Chondrocyte (in vitro differentiated cells): ENCODE results near the gene CIB2. TPM values are rescaled to one million over a fixed set of nuclear protein-coding genes. Genes with fewer than 3 reads are reported as not detected.

Source experiments
- DNase-seq: peaks from one replicate; pipeline ENCODE4 v3.0.0; 2021; ENCODE audit warnings: mixed read lengths, low spot score
- H3K27ac Mint-ChIP-seq: one replicate; pipeline ENCODE4 v1.8.0; 2021; ENCODE audit warnings: mild to moderate bottlenecking, moderate library complexity, mixed read lengths; ENCODE audit not compliant: unreplicated experiment
- H3K27me3 Mint-ChIP-seq: 2 replicates; pipeline ENCODE4 v1.8.0; 2021; ENCODE audit warnings: low read depth, mixed read lengths
- H3K36me3 Mint-ChIP-seq: 2 replicates; pipeline ENCODE4 v1.8.0; 2021; ENCODE audit warnings: low read depth, mixed read lengths
- H3K4me1 Mint-ChIP-seq: 2 replicates; pipeline ENCODE4 v1.8.0; 2021; ENCODE audit warnings: low read depth, mild to moderate bottlenecking, mixed read lengths
- H3K4me3 Mint-ChIP-seq: one replicate; pipeline ENCODE4 v1.8.0; 2021; ENCODE audit warnings: mild to moderate bottlenecking, moderate library complexity, mixed read lengths; ENCODE audit not compliant: unreplicated experiment
- H3K9me3 Mint-ChIP-seq: 2 replicates; pipeline ENCODE4 v1.8.0; 2021; ENCODE audit warnings: low read depth, mixed read lengths
- total RNA-seq: library from RNA; stranded (reverse); gene quantifications from 3 replicates; pipeline ENCODE4 v1.2.1, GENCODE V29; 2021
- TF ChIP-seq, protein P1 (sequence below): fragments of 200-600 bp; sonication (generic); IDR thresholded peaks from 2 replicates; pipeline ENCODE4 v1.5.0; 2021; ENCODE audit warnings: antibody characterized with exemption, mild to moderate bottlenecking, moderate library complexity

Gene CIB2
- total RNA-seq, 1 donor from 2014 or later = 8.0 TPM

DNA sequence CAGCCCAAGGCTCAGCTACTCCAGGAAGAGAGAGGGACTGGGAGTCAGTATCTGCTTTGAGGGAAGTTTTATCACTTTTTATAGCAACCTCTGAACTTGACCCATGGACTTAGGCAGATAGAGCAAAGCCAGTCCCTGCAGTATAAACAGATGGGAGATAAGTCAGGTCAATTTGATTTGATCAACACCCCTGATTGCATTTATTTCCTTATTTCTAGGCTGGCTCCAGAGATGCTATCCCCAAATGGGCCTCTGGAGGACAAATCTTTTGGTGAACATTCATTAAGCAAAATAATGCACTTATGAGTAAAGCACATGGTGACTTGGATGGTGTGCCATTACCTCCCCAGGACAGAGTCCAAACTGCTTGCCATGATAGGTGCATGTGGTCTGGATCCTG, 9.0 kb upstream of the CIB2 start:
- Mint-ChIP-seq H3K27me3 (no peaks in the 10 kb centered on the region), H3K4me1 (no peaks in the 10 kb centered on the region), H3K27ac (no peak overlapping the region), H3K36me3 (no peaks in the 10 kb centered on the region), H3K9me3 (no peaks in the 10 kb centered on the region), H3K4me3 (no peak overlapping the region)
- no peak for DNase-seq
- TF ChIP-seq, protein P1, sequence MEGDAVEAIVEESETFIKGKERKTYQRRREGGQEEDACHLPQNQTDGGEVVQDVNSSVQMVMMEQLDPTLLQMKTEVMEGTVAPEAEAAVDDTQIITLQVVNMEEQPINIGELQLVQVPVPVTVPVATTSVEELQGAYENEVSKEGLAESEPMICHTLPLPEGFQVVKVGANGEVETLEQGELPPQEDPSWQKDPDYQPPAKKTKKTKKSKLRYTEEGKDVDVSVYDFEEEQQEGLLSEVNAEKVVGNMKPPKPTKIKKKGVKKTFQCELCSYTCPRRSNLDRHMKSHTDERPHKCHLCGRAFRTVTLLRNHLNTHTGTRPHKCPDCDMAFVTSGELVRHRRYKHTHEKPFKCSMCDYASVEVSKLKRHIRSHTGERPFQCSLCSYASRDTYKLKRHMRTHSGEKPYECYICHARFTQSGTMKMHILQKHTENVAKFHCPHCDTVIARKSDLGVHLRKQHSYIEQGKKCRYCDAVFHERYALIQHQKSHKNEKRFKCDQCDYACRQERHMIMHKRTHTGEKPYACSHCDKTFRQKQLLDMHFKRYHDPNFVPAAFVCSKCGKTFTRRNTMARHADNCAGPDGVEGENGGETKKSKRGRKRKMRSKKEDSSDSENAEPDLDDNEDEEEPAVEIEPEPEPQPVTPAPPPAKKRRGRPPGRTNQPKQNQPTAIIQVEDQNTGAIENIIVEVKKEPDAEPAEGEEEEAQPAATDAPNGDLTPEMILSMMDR = no peak

DNA sequence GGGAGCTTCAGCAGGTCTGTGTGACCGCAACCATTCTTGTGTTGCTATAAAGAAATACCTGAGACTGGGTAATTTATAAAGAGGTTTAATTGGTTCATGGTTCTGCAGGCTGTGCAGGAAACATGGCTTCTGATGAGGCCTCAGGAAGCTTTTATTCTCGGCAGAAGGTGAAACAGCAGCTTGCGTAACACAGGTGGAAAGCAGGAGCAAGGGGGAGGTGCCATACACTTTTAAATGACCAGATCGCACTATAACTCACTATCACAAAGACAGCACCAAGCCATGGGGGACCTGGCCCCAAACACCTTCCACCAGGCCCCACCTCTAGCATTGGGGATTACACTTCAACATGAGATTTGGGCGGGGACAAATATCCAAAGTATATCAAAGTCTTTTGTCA, 8.3 kb upstream of the CIB2 start:
- TF ChIP-seq, protein P1 = no peak
- no peak overlapping the region for H3K27ac Mint-ChIP-seq
- H3K9me3 Mint-ChIP-seq = no peaks in the 10 kb centered on the region
- DNase-seq = no peak
- H3K4me1 Mint-ChIP-seq = no peaks in the 10 kb centered on the region
- no peak overlapping the region for H3K4me3 Mint-ChIP-seq
- no peaks in the 10 kb centered on the region for H3K36me3 Mint-ChIP-seq
- H3K27me3 Mint-ChIP-seq = no peaks in the 10 kb centered on the region

DNA sequence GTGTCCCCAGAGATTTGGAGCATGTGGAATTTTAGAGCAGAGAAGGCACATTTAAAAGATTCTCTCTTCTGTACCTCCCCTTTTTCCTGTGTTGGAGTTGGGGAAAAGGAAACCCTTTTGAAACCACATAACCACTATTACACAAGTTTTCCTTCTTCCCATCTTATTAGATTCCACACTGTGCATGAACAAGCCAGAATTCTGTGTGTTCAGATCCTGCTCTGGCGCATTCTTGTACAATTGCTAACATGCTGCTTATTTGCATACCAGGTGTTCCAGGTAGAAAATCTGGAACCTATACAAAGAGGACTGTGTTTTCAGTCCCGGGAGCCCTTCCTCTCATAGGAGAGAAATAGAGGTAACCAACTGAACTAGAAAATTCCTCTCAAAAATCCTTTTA, 2.6 kb upstream of the CIB2 start:
- no peaks in the 10 kb centered on the region for H3K27me3 Mint-ChIP-seq
- TF ChIP-seq, protein P1 = no peak
- no peak for DNase-seq
- no peak overlapping the region for H3K4me3 Mint-ChIP-seq
- peaks cover 12% of the 10 kb centered on the region for H3K4me1 Mint-ChIP-seq
- H3K36me3 Mint-ChIP-seq = no peaks in the 10 kb centered on the region
- no peak overlapping the region for H3K27ac Mint-ChIP-seq
- H3K9me3 Mint-ChIP-seq = no peaks in the 10 kb centered on the region

DNA sequence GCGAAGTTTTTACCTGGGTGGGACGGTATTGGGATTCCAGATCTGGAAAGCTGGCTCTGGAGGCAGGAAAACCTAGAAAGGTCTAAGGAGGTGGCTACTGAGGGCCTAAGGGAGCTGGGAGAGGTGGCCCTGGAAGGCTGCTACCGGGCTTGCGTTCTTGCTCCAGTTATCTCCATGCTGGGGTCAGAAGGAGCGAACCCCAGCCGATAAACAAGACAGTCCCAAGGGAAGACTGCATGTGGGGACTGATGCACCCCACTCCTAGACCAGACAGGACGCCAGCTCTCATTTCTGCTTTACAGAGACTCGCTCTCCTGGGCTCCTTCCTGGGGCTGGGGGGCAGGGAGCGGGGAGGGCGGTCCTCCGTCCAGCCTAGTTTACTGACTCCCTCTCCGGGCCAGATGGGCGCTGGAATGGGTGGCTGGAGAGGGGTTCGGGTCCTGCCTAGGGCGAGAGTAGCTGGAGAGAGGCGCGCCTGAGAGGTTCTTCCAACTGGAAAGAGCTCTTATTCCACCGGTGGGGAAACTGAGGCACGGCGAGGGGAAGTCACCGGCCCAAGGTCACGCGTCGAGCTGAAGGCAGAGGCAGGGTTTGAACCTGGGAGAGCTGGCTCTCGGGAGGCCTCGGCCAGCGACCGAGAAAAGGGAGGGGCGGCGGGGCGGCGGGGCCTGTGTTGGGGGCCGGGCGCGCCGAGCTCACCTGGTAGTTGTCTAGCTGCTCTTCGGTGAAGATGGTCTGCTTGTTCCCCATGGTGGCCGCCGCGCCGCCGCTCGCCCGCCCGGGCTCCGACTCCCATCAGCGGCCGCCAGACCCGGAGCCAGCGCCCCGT, 565 bp downstream of the CIB2 start:
- no peak for DNase-seq
- TF ChIP-seq, protein P1 = no peak
- Mint-ChIP-seq H3K27me3 (no peaks in the 10 kb centered on the region), H3K4me3 (peak overlapping the region; percentile 72), H3K36me3 (no peaks in the 10 kb centered on the region), H3K4me1 (peaks cover 12% of the 10 kb centered on the region), H3K9me3 (no peaks in the 10 kb centered on the region), H3K27ac (no peak overlapping the region)

DNA sequence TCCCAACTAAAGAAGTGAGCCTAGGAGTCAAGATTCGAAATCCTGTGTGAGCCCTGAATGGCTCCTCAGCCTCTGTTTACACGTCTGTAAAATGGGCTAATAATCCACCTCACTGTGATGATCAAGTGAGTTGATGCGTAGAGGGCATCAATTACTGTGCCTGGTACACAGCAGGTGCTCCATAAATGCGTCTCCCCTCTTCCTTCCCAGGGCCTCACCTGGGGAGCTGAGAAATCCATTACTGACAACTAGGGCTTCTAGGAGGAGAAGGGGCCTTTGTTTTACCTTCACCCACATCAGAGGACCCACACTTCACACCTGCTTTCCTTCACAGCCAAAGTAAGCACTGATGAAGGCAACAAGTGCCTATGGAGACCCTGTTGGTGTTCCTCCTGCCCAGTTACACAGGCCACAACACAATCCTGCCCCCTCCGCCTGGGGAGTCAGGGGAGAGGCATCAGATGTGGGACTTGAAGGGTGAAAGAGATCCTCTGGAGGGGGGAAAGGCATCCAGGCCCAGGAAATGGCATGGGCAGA, 1.4 kb downstream of the CIB2 start:
- no peak for DNase-seq
- Mint-ChIP-seq H3K9me3 (no peaks in the 10 kb centered on the region), H3K4me3 (peak overlapping the region; percentile 72), H3K4me1 (peaks cover 12% of the 10 kb centered on the region), H3K36me3 (no peaks in the 10 kb centered on the region), H3K27ac (no peak overlapping the region), H3K27me3 (no peaks in the 10 kb centered on the region)
- TF ChIP-seq, protein P1 = no peak
